NCI-H187 (cell line): ENCODE results near the gene MPND.
"Not testable (repeated sequence)": the region's sequence is repeated elsewhere in the genome, so short reads cannot be mapped to it uniquely, and the experiment has no call there.

ENCODE experiments used
- DNase-seq, 2 experiments: peaks; one replicate each; lab custom pipeline; 2025; lab: John Stamatoyannopoulos, UW

The MPND gene

DNA sequence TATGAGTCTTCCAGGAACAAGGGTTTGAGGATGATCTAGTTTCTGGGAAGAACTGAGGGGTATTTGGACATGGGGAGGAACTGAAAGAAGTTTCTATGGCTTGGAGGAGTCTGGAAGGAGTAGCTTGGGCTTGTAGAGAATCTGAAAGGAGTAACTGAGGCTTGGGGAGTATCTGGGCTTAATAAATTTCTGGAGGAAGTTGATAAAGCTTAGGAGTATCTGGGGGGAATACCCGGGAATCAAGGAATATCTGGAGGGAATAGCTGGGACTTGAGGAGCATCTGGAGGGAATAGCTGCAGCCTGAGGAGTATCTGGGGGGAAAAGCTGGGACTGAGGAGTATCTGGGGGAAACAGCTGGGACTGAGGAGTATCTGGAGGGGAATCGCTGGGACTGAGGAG lies 22.9 kb upstream of the MPND start:
- DNase-seq: no peak

DNA sequence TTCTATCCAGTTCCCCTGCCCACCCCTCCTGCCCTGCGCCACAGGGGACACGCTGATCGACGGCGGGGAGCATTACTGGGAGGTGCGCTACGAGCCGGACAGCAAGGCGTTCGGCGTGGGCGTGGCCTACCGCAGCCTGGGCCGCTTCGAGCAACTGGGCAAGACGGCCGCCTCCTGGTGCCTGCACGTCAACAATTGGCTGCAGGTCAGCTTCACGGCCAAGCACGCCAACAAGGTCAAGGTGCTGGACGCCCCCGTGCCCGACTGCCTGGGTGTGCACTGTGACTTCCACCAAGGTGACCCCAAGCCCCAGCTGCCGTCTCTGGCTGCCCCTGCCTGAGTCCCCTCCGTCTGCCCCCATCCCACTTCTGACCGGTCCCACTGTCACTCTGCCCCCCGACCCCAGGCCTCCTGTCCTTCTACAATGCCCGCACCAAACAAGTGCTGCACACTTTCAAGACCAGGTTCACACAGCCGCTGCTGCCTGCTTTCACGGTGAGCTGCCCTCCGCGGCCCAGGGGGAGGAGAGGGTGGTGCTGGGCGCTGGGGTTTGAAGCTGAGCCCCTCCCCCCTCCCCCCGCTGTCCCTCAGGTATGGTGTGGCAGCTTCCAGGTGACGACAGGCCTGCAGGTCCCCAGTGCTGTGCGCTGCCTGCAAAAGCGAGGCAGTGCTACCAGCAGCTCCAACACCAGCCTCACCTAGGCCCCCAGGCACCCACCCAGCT lies 20.3 kb upstream of the MPND start:
- DNase-seq: no peak

DNA sequence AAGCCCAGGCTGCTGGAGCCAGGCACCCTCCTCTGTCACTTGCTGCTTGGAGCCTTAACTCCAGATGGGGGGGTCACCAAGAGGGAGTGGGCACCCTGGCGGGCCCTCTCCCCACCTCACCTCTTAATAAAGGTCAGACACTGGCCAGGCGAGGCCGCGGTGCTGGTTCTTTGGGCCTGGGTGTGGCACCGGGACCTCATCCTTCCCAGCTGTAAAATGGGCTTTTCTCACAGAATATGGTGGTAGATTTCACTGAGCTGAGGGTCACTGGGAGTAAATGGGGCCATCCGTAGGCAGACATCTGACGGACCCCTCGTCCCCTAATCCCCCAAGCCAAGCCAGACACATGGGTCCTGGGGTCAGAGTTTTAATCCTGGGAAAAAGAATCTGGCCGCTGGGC lies 19.7 kb upstream of the MPND start:
- DNase-seq: no peak

DNA sequence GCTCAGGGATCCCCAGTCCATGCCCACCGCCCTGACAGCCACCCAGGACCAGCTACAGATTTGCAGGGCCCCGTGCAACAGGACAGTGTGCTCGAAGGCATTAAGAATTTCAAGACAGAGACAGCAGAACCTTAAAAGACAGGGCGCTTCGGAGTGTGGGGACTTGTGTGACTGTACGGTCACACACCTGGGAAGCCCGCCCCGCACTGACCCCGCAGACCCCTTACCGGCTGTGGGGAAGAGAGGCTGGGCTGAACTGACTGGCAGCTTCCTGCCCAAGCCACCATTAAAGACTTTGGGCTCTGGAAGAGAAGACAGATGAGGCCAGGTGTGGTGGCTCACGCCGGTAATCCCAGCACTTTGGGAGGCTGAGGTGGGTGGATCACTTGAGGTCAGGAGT lies 19.1 kb upstream of the MPND start:
- DNase-seq: no peak

DNA sequence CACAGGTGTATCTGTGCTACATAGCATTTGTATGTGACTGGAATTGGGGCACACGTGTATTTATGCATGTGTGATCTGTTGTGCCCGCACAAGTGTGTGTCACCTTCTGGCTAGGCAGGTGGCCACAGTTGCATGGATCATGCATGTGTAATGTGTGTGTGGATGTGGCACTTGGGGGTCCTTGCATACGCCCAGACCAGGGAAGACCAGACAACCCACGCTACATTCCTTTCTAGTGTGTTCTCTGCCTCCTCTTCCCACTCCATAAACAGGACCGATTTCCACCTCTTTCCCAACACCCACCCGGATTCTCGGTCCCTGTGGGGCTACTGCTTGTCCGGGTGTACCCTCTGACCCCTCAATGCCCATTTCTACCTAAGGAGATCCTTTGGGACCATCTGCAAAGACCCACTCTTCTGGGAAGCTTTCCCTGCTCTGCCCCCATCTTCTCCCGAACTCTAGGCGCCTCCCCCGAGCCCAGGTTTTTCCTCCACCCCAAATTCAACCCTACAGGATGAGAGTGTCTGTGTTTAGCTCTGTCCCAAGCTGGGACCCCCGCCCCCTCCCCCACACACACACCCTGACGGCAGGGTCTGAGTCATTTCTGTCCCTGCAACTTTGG lies 17.0 kb upstream of the MPND start:
- DNase-seq: no peak

DNA sequence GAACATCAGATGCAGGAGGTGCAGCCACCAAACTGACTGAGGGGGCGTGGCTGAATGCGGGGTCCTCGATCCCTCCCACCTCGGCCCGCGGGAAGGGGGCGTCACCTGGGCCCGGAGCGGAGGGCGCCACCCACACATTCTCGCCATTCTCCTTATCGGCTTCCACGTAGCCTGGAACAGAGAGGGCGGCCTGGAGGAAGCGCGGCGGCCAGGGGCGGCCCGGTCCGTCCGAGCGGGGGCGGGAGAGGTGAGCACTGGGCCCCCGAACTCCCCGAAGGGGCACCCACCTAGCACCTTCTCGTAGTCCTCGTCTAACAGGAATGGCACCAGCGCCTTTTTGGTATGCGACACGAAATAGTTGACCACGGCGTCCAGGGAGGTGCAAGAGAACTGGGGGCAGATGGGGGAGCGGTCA lies 16.5 kb upstream of the MPND start:
- no peak for DNase-seq

DNA sequence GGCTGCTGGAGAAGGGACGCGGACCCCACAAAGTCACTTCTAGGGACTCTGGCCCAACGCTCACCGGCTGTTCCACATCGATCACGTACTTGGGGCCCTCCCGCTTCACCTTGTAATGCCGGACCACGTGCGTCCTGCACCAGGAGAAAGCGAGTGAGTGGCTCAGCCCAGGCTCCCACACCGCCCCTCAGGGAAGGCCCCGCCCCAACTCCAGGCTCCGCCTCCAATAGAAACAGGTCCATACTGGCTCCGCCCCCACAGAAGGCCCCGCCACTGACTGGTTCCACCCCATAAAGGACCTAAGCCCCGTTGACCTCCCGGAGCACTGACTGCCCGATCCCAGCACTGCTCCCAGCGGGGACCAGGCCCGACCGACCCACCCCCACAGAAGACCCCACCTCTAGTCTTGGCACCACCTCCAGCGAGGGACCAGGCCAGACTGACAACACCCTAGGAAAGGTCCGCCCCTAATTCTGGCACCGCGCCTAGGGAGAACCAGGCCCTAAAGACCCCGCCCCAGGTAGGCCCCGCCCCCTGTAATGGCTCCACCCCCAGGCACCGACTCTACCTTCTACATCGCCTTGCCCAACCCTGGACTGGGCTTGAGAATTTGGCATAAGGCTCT lies 16.0 kb upstream of the MPND start:
- peak; percentile 47 to 55 for DNase-seq

DNA sequence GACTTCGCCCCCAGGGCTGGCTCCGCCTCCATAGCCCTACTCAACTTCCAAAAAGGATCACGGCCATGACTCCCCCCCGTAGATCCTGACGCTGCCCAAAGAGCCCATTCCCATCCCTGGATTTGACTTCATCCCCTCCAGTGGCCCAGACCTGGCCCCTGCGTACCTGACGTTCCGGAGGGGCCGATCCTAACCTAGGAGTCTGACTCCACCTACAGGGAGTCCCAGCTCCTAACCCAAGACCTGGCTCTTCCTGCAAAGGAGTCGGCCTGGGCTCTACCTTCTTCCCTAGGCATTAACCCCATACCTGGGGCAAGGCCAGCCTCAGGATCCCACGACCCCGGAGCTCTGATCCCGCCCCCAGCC lies 15.5 kb upstream of the MPND start:
- DNase-seq: no peak

DNA sequence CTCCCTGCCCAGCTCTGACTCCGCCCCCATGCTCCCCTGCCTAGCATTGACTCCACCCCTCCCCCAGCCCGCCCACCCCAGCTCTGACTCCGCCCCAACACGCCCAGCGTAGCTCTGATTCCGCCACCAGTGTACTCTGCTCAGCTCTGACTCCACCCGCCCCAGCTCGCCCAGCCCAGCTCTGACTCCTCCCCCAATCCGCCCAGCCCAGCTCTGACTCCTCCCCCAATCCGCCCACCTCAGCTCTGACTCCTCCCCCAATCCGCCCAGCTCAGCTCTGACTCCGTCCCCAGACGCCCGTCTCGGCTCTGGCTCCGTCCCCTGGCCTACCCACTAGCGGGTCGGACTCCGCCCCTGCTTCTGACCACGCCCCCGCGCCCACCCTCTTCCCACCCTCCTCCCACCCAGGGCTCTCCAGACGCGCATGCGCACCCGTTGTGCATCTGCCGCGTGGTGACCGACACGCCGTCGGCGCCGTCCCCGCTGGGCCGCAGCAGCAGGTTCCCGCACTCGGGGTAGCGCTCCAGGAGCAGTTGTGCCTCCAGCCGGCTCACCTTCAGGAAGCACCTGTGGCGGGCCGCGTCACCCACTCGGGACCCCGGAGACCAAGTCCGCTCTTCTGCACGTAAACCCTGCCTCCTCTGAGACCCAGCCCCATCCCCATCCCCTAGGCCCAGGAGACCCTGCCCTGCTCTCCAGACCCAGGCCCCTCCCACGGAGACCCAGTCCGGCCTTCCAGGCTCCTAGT lies 14.9 kb upstream of the MPND start:
- peak; percentile 84 for DNase-seq

DNA sequence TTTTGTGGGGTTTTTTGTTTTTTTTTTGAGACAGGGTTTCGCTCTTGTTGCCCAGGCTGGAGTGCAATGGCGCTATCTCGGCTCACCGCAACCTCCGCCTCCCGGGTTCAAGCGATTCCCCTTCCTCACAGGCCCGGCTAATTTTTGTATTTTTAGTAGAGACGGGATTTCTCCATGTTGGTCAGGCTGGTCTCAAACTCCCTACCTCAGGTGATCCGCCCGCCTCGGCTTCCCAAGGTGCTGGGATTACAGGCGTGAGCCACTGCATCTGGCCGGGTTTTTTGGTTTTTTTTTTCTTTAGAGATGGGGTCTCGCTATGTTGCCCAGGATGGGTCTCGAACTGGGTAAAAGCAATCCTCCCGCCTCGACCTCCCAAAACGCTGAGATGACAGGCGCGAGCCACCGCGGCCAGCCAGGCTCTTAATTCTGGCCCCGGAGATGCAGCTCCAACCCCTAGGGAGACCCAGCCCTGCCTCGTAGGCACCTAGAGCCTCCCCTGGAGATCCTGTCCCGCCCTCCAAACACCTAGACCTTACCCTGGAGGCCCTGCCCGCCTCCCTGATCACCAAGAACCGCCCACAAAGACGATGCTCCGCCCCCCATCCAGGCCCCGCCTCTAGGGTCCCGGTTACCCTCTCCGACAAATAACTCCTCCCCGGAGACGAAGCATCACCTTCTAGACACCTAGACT lies 14.2 kb upstream of the MPND start:
- DNase-seq: not testable (repeated sequence)

DNA sequence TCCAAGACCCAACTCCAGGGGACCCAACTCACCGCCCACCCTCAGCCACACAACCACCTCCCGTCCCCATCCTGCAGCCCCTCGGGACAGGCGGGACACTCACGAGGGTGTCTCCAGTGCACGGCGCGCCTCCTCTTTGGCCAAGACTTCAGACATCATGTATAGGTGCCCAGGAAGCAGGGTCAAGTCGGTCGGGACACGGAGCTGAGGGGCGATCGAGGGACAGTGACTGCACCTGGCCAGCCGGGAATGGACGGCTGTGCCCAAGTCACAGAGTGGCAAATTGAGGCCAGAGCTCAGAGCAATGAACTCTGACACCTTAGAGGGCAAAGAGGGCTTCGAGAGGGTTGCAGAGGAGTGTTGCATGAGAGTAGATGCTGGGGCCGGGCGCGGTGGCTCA lies 13.5 kb upstream of the MPND start:
- no peak for DNase-seq

DNA sequence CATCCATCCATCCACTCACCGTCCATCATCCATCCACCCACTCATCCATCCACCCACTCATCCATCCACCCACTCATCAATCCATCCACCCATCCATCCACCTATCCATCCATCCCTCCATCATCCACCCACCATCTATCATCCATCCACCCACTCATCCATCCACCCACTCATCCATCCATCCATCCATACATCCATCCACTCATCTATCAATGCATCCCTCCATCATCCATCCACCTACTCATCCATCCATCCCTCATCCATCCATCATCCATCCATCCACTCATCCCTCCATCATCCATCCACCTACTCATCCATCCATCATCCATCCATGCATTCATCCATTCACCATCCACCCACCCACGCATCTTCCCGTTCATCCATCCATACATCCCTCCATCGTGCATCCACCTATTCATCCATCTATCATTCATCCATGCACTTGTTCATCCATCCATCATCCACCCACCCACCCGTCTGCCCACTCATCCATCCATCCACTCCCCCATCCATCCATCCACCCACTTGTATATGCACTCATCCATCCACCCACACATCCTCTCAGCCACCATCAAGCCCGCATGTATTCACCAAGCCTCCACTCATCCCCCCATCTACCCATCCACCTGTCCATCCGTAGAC lies 8.3 kb upstream of the MPND start:
- DNase-seq: no peak

DNA sequence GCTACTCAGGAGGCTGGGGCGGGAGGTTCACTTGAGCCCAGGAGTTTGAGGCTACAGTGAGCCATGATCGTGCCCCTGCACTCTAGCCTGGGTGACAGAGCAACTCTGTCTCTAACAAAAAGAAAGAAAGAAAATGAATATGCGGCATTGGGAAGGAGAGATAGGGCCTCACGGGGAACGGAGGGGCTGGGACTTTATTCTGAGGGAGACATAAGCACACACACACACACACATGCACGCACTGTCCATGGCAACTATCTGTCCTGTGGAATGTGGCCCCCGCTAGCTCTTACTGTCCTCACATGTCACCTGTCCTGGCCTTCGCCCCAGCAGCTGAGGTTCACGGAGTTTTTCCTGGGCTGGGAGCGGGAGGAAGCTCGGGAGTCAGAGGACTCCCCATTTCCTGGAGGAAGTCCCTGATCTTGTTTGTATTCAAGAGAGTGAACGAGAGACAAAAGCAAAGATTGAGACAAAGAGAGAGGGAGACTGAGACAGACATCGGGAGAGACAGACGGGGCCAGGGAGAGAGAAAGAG lies 5.4 kb upstream of the MPND start:
- DNase-seq: no peak

DNA sequence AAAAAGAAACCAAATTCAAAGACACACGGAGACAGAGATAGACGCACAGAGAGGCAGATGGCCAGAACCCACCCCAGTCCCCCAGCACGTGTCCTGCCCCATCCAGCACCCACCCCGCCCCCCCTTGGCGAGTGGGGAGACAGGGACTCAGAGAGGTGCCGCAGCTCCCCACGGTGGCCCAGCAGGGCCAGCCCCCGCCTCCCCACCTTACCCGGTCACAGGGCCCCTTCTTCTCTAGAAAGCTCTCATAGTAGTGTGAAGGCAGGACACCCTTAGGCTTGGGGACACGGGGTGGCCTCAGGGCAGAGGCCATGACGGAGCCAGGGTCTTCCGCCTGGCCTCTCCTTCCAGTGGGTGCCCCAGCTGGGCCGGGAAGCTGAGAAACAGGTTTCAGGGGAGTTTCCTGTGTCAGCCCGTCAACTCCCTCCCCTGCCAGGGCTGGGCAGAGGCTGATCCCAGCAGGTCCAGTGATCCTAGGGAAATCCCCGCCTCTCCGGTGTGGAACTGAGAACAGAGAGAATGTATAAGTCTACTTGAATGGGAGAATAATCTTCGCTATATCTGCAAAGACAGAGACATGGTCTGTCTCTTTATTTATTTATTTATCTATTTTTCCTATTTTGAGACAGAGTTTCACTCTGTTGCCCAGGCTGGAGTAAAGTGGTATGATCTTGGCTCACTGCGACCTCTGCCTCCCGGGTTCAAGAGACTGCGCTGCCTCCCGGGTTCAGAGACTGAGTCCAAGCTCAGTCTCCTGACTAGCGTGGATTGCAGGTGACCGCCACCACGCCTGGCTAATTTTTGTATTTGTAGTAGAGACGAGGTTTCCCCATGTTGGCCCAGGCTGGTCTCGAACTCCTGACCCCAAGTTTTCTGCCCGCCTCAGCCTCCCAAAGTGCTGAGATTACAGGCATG lies 4.7 kb upstream of the MPND start, which contains the start of gene STAP2:
STAP2 (minus strand) TSS at position 387 of the 915 bp plus-strand sequence; CDS start at position 313, 74 bp downstream.
- no peak for DNase-seq

DNA sequence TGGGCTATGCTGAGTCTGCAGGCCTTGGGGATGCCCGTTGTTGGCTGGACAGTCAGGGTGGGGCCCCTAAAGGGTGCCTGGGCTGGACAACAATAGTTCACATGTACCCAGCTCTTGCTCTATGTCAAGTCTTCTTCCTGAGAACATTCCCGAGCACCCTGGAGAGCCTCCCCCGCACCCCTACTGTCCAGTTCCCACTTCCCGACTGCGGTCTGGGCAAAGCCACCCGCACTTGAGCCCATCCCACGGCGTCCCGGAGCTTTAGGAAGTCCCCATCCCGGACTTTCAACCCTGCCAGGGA lies 1.1 kb upstream of the MPND start:
- no peak for DNase-seq

DNA sequence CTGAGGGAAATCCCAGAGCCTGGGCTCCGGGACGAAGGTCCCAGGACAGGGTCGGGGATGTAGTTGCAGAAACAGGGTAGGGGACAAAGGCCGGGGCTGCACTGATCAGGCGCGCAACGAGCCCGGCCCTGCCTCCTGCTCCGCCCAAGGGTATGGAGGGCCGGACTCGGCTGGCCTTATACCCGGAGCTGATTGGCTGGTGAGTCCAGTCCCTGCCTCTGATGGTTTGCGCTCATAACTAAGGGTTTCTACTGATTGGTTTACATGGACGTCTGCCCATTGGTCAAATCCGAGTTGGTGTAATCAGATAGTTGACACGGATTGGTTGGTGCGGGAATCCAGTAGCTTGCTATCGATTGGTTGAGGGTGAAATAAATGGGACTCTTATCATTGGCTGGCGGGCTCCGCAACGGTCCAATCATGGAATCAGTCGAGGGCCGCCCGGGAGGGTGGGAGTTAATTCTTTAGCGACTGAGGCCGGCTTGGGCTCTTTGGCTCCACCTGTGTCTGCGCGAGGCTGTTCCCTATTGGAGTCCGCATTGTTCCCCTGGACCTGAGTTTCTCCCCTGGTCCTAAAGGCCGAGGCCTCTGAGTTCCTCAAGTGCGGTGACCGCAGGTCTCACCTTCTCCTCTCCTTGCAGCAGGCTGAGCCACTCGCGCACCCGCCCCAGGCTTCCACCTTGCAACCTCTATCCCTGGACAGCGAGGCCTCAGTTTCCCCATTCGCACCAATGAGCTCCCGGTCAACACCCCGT lies 570 bp upstream of the MPND start:
- peak; percentile 96 for DNase-seq

DNA sequence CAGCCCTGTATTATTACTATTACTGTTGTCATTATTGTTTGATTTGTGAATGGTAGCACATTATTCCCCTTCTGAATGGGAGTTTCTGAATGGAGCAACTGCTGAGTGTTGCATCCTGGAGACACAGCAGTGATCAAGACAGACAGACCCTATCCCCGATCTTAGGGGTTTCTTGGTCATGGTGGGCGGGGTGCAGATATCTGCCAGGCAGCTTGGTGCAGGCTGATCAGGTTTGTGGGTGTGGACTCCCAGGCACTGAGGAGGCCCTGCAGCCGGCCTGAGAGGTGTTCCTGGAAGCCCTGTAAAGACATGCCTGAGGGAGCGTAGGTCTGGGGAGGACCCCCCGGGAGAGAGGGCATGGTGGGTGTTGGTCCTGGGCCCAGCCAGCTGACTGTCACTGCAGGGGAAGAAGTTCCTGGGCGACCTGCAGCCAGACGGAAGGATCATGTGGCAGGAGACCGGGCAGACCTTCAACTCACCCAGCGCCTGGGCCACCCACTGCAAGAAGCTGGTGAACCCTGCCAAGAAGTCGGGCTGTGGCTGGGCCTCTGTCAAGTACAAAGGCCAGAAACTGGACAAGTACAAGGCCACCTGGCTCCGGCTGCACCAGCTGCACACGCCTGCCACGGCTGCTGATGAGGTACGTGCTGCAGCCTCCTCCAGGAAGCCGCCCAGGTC lies 2.1 kb downstream of the MPND start:
- DNase-seq: no peak

DNA sequence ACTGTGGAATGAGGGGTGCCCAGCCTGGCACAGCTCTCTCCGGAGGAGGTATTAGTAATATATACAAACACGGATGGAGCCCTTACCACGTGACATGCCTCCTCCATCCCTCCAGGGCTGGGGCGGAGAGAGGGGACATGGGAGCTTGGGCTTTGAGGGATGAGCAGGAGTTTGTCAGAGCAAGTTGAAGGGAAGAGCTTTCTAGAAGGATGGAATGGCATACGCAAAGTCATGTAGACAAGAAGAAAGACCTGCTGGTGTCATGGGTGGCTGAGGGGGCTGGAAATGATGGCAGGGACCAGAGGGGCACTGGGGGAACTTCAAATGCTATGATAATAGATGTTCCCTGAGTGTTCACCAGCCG lies 2.6 kb downstream of the MPND start:
- no peak for DNase-seq

DNA sequence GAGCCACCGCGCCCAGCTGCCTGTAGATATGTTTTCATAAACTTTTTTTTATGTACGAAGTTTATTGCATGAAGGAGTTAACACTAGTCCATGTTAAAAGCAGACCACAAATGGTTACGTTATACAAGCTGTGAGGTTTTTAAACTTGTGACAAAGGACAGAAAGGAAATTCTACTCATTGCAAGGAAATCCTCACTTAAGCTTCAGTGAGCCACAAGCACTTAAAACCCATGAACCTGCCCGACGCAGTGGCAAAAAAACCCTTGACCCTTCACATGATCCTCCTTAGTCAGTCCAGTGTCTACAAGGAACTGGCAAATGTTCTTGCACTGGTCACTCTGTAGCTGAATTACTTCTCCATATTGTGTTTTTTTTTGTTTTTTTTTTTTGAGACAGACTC lies 4.2 kb downstream of the MPND start:
- no peak for DNase-seq
